Measurements from ENCODE around the gene CEMIP2.

CEMIP2 gene

DNA sequence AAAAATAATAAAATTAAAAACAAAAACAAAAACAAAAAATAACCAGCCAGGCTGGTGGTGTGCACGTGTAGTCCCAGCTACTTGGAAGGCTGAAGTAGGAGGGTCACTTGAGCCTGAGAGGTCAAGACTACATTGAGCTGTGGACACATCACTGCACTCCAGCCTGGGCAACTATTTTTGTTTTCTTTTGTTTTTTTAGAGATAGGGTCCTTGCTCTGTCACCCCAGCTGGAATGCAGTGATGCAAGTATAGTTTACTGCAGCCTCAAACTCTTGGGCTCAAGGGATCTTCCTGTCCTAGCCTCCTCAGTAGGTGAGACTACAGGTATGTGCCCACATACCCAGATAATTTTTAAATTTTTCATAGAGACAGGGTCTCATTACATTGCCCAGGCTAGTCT, 80.6 kb downstream of the CEMIP2 start:
- TF ChIP-seq, protein P1, sequence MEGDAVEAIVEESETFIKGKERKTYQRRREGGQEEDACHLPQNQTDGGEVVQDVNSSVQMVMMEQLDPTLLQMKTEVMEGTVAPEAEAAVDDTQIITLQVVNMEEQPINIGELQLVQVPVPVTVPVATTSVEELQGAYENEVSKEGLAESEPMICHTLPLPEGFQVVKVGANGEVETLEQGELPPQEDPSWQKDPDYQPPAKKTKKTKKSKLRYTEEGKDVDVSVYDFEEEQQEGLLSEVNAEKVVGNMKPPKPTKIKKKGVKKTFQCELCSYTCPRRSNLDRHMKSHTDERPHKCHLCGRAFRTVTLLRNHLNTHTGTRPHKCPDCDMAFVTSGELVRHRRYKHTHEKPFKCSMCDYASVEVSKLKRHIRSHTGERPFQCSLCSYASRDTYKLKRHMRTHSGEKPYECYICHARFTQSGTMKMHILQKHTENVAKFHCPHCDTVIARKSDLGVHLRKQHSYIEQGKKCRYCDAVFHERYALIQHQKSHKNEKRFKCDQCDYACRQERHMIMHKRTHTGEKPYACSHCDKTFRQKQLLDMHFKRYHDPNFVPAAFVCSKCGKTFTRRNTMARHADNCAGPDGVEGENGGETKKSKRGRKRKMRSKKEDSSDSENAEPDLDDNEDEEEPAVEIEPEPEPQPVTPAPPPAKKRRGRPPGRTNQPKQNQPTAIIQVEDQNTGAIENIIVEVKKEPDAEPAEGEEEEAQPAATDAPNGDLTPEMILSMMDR (IDR thresholded peaks at IDR 0.05), result no peak

DNA sequence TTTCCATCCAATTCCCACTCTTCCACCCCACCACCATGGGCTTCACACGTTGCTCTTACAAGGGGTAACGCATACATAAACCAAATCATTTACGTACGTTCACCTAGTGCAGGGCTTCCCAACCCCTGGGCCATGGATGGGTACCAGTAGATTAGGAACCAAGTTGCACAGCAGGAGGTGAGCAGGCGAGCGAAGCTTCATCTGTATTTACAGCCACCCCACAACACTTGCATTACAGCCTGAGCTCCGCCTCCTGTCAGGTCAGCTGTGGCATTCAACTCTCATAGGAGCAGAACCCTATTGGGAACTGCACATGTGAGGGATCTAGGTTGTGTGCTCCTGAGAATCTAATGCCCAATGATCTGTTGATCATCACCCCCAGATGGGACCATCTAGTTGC, 82.3 kb downstream of the CEMIP2 start:
- TF ChIP-seq, protein P1 (IDR thresholded peaks at IDR 0.05), result no peak

DNA sequence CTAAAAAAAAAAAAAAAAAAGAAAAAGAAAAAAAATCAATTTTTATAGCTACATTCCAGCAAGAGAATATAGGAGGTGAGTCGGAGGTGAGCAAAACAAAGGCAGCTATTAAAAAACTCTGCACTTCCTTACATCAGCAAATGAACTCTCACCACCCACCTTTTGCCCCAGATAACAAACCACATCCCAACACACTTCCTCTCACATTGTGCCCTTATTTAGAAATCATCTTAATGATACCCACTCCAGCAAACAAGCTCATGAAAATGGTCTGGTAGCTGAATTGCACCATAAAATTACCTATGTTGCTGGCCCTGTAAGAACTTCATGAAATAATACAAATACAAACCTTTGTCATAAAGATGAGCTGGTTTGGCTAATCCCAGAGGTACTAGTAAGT, 82.9 kb downstream of the CEMIP2 start:
- TF ChIP-seq, protein P1 (IDR thresholded peaks at IDR 0.05), result no peak

DNA sequence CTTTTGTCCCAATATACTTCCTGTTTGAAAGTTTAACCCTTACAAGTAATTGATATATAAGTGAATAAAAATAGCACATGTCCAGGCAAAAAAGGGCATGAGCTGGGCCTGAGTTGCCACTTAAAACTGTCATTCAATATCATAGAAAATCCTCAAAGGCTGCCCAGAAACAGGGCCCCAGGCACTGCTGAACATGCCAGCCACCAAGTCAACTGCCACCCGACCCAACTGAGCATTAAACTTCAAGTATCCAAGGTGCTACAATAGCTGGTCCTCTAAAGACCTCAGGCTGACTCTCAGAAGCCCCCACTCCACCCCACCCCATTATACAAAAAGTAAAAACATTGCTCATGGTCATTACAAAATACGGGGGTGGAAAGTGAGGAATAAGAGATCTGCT, 83.7 kb downstream of the CEMIP2 start:
- TF ChIP-seq, protein P1 (IDR thresholded peaks at IDR 0.05), result no peak

DNA sequence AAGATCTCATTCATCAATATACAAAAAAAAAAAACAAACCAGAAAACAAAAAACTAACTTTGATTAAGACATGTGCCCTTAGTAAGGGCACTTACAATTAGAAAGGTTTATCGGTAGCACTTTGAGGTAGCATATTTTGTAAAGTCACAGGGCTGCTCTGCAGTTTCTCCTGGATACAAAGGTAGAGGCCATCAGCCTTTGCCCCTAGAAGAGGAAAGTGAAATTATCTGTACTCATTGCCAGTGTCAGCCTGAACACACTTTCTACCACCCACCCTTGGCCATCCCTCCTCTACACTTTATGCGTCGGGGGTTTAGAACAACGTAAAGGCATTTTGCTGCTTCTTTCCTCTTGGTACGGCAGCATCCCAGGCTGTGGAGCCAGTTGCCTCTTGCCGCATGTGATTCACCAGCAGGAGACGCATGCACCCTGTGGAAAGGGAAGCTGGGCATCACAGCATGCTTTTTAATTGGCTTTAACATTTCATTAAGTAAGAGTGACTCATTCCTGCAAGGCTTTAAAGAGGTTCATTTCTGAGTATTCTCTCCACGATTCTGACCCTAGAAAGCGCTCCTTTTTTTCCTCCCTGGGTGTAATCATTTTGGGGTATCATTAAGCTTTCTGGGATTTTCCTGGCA, 84.6 kb downstream of the CEMIP2 start:
- TF ChIP-seq, protein P1 (IDR thresholded peaks at IDR 0.05), result no peak

DNA sequence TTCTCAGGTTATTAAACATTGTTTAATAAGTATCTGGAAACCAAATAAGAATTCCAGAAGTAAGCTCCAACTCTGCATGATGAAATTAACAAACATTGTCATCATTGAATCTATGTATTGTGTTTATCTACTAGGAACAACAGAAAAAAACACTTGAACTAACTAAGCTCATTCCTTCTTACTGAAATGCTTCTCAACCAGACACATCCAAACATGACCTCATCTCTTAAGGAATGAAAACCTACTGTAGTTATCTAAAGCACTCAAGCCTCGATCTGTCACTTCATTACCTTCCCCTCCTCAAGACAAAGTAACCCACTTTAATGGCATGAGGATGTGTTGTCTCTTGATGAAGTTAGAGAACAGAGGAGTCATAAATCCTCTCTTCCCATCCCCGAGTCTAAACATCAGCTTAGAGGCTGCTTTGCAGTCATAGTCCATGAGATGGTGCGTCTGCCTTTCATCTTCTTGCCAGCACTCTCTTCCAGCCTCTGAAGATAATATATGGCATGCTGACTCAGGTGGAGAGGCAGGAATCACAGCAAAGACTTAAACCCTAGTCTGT, 86.5 kb downstream of the CEMIP2 start:
- TF ChIP-seq, protein P1 (IDR thresholded peaks at IDR 0.05), result no peak

DNA sequence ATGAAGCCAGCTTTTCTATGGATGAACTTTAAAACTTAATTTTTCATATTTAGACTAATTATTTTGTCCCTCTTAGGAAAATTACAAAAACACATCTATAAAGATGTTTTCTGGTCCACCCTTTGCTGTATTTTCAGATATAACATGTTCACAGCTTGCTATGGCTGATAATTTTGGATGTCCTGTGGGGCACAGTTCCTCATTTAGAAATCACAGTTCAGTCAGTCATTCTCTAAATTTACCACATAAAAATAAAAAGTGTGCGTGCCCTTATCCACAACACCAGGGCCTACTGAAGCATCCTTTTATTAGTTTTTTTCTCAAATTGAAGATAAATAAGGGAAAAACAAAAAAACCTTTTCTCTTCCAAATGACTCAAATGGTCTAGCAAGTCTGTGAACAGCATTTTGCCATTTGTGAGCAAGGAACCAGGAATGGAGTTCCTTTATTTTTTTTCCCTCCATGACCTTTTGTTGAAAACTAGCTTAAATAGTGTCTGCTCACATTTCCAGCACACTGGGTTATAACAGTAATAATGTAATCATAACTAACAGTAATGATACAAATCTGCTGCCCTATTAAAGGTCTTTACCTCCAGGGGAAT, 87.1 kb downstream of the CEMIP2 start:
- TF ChIP-seq, protein P1 (IDR thresholded peaks at IDR 0.05), result no peak
